Nephron progenitor cell (in vitro differentiated cells): ENCODE data around the gene NBPF4.
A peak's percentile ranks its signal among the peaks of the same experiment; 100 is the strongest.
"Not testable (repeated sequence)": the region's sequence is repeated elsewhere in the genome, so short reads cannot be mapped to it uniquely, and the experiment has no call there.

Experiments used
- DNase-seq: peaks from one replicate; pipeline ENCODE4 v3.0.0; 2021
- H3K27ac Mint-ChIP-seq: 2 replicates; pipeline ENCODE4 v1.8.0; 2021; ENCODE audit warnings: mild to moderate bottlenecking, moderate library complexity, mixed read lengths
- H3K27me3 Mint-ChIP-seq: 2 replicates; pipeline ENCODE4 v1.8.0; 2021; ENCODE audit warnings: mild to moderate bottlenecking, low read depth, mixed read lengths; ENCODE audit not compliant: poor library complexity
- H3K36me3 Mint-ChIP-seq: 2 replicates; pipeline ENCODE4 v1.8.0; 2021; ENCODE audit warnings: low read depth, mixed read lengths
- H3K4me1 Mint-ChIP-seq: 2 replicates; pipeline ENCODE4 v1.8.0; 2021; ENCODE audit warnings: mixed read lengths
- H3K4me3 Mint-ChIP-seq: 2 replicates; pipeline ENCODE4 v1.8.0; 2021; ENCODE audit warnings: mild to moderate bottlenecking, moderate library complexity, mixed read lengths
- H3K9me3 Mint-ChIP-seq: 2 replicates; pipeline ENCODE4 v1.8.0; 2021; ENCODE audit warnings: mild to moderate bottlenecking, moderate library complexity, mixed read lengths
- CTCF ChIP-seq: fragments of 200-600 bp; sonication (generic); IDR thresholded peaks from 2 replicates; pipeline ENCODE4 v1.5.0; 2021; ENCODE audit warnings: antibody characterized with exemption

The NBPF4 gene

DNA sequence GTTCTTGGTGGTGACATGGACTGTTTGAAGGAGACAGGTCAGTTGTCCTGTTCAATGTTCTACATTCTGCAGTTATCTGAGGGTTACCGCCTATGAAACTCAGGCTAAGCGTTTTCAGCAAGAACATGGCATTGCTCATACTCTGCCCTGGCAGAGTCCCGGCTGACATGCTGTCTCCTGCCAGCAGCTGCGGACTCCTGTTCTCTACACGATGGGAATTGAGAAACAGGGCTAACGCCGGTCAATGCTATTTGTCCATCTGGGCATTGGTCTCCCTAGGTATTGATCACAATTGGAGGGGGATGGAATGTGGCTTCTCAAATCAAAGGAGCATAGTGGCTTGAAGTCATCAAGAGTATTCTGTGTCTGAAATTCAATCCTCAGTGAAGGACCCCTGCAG is 20.6 kb downstream of the NBPF4 start:
- not testable (repeated sequence) for H3K27me3 Mint-ChIP-seq, H3K4me3 Mint-ChIP-seq, H3K9me3 Mint-ChIP-seq, H3K27ac Mint-ChIP-seq, DNase-seq, H3K36me3 Mint-ChIP-seq, H3K4me1 Mint-ChIP-seq

DNA sequence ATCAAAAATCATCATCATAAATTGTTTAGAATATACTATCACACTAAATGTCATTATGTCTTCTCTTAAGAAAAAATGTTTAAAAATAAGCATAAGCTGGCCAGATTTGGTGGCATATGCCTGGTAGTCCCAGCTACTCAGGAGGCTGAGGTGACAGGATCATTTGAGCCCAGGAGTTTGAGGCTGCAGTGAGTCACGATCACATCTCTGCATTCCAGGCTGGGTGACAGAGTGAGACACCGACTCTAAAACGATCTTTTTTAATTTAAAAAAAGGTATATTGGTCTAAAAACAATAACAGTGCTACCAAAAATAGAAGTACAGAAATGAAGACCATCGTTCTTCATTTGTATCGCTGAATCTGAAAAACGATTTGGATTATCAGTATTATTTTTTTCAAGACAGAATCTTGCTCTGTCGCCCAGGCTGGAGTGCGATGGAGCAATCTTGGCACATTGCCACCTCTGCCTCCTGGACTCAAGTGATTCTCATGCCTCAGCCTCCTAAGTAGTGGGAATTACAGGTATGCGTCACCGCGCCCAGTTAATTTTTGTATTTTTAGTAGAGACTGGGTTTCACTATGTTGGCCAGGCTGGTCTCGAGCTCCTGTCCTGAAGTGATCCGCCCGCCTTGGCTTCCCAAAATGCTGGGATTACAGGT is 26.2 kb downstream of the NBPF4 start:
- not testable (repeated sequence) for H3K9me3 Mint-ChIP-seq, H3K36me3 Mint-ChIP-seq, H3K4me1 Mint-ChIP-seq, H3K27ac Mint-ChIP-seq, H3K4me3 Mint-ChIP-seq, DNase-seq, H3K27me3 Mint-ChIP-seq

- not testable (repeated sequence) for H3K27ac Mint-ChIP-seq, H3K4me3 Mint-ChIP-seq, DNase-seq
Observed at GRCh38 chr1:108217007-108217406, 26.9 kb downstream of the NBPF4 start.

DNA sequence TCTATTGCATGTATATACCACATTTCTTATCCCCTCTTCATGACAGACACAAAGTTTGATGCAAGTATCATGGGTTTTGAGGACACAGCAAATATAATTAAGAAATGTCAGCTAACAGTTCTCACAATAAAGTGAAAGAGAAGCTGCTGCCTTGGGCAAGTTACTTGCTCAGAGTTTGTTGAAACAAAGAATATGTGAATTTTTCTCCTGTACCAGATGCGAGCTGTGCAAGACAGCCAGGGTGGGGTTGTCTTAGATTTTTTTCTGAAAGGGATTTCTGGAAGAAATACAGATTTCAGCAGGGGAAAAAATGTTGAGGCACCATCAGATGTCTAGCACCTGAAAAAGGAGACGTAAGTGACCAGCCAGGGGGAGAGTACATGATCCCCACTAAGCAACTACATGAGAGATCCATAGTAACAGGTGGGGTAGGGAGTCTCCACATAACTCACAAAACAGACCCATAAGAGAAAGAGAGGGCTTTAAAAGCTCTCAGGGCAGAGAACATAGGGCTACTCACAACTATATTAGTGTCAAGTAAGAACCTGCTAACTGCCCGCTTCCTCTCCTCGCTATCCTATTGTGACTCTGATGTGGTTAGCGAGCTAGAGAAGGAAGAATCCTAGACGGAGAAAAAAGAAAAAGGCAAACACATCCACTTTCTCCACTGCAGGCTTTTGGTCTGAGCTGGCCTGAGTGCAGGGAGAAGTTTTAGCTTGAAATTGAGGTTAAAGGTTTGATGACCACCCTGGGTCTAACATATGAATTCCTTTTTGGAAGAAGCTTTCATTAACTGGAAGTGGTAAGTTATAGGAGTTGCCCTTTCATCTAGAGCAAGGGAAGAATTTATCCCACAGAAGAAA is 27.6 kb downstream of the NBPF4 start:
- not testable (repeated sequence) for H3K27ac Mint-ChIP-seq, H3K27me3 Mint-ChIP-seq, H3K36me3 Mint-ChIP-seq, H3K4me1 Mint-ChIP-seq, H3K4me3 Mint-ChIP-seq, H3K9me3 Mint-ChIP-seq, DNase-seq

More at GRCh38 chr1:108217007-108217406, 26.9 kb downstream of the NBPF4 start:
- not testable (repeated sequence) for H3K36me3 Mint-ChIP-seq, H3K27me3 Mint-ChIP-seq, H3K9me3 Mint-ChIP-seq, H3K4me1 Mint-ChIP-seq

DNA sequence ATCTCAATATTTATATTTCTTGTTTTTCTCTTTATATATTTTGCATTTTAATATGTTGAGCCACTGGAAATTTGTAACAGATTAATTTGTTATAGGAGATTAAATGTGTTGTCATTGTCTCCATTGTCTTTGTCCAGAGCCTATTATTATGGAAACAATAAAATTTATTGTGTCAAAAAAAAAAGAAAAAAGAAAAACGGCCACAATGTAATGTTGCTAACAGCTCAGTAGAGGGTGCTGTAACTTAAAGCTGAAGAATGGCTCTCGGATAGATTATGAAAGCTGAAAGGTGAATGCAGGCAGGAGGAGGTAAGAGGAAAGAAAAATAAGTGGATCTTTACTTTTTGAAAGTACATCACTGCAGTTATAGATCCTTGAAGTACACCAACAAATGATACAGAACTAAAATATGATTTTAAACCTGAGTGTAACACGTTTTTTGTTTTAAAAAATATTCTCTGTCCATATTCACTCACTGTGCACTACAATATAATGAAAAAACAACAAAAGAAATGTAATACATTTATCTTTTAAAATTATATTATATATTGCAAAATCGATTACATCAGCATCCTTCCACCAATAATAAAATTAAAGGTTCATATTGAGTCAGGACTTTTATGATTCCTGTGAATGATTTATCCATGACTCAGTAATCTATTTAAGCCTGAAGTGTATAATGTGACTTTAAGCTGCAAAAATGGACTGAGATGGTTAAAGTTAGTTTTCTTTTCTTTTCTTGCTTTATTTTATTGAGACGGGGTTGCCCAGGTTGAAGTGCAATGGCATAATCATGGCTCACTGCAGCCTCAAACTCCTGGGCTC is 29.0 kb downstream of the NBPF4 start:
- H3K4me1 Mint-ChIP-seq, H3K4me3 Mint-ChIP-seq, H3K9me3 Mint-ChIP-seq, DNase-seq, H3K27ac Mint-ChIP-seq, H3K36me3 Mint-ChIP-seq, H3K27me3 Mint-ChIP-seq: not testable (repeated sequence)
- peak; percentile 68 for TF ChIP-seq CTCF

DNA sequence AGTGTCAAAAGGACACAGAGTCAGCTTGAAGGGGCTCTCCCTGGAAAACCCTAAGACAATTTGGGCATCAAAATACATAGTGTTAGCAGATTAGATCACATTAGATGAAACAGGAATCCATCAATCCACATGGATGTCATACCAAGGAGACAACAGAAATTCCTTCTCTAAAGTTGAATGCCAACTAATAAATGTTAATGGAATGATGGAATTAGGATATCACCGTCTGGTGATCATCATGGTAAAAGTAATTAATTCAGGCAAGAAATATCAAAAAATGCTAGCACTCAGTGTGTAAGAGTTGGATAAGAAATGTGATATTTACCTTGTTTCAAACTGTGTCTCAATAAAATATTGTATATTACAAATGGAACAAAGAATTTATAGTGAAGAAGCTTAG is 32.9 kb downstream of the NBPF4 start:
- Mint-ChIP-seq H3K36me3 (no peaks in the 10 kb centered on the region), H3K27ac (no peak overlapping the region), H3K4me3 (no peak overlapping the region), H3K27me3 (peaks cover 10% of the 10 kb centered on the region), H3K9me3 (peaks cover 30% of the 10 kb centered on the region), H3K4me1 (peaks cover 8% of the 10 kb centered on the region)
- DNase-seq = no peak
- TF ChIP-seq CTCF = no peak

DNA sequence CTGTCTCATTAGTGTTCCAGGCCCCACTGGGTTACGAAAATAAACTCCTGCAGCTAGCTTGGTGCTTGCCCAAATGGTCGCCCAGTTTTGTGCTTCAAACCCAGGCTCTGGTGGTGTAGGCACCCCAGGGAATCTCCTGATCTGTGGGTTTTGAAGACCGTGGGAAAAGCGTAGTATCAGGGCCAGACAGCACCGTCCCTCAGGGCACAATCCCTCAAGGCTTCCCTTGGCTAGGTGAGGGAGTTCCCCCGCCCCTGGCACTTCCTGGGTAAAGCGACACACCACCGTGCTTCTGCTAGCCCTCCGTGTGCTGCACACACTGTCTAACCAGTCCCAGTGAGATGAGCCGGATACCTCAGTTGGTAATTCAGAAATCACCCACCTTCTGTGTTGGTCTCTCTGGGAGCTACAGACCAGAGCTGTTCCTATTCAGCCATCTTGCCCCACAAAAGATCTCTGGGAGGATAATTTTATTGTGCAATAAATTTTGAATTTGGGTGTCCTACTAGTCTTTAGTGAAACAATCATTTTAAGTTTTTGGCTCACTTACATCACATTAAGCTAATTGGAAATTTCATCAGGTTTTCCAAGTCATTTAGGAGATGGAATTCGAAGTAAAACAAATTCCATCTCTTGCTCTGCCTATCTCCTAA is 34.3 kb downstream of the NBPF4 start:
- no peak for TF ChIP-seq CTCF
- no peak overlapping the region for H3K4me3 Mint-ChIP-seq
- no peak for DNase-seq
- peaks cover 44% of the 10 kb centered on the region for H3K9me3 Mint-ChIP-seq
- H3K27me3 Mint-ChIP-seq = peaks cover 10% of the 10 kb centered on the region
- no peak overlapping the region for H3K27ac Mint-ChIP-seq
- no peaks in the 10 kb centered on the region for H3K36me3 Mint-ChIP-seq
- H3K4me1 Mint-ChIP-seq = peaks cover 8% of the 10 kb centered on the region
